Endometrial microvascular endothelial cells (primary cell): Measurements from ENCODE around the gene TMC2. TPM values are rescaled to one million over a fixed set of nuclear protein-coding genes. Genes with fewer than 3 reads are reported as not detected.
"Not testable (repeated sequence)": the region's sequence is repeated elsewhere in the genome, so short reads cannot be mapped to it uniquely, and the experiment has no call there.

Experiments used
- in situ Hi-C: cut with HindIII; loops from 2 replicates; pipeline ENCODE4 v1.10.0; 2017; ENCODE audit warnings: low sequenced_read_pairs, low pct_unique_long_range_greater_than_20kb; ENCODE audit errors: inconsistent ontology term
- total RNA-seq: library from RNA; depleted of rRNA; stranded (reverse); fragments of >200 nt; gene quantifications from one replicate; pipeline ENCODE4 v1.2.3, GENCODE V29; 2015; ENCODE audit errors: inconsistent ontology term

The TMC2 gene
- total RNA-seq, 1 donor from 2014 or later, result not detected

DNA sequence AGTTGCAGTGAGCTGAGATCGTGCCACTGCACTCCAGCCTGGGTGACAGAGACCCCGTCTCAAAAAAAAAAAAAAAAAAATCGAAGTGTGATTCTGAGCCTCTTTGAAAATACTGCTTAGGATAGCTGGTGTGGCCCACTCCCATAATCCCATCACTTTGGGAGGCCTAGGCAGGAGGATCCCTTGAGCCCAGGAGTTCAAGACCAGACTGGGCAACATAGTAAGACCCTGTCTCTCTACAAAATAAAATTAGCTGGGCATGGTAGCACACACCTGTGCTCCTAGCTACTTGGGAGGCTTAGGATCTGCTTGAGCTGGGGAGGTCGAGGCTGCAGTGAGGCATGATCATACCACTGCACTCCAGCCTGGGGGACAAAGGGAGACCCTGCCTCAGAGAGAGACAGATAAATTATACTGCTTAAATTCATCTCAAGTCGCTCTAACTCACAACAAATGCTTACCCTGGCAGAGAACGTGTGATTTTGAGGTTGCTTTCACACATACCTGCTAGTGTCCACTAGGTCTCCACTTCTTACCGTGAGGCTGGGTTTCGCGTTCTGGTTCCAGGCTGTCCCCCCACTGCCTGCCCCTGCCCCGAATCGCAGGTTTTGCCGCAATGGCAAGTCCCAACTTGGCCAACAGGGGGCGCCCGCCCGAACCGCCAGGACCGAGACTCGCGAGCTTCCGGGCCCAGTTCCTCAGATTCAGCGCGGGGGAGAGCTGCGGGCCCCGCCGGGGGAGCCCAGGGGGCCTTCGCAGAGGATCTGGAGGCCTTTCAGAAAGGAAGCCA, 12.3 kb upstream of the TMC2 start:
- in situ Hi-C loops, result no loop called here

DNA sequence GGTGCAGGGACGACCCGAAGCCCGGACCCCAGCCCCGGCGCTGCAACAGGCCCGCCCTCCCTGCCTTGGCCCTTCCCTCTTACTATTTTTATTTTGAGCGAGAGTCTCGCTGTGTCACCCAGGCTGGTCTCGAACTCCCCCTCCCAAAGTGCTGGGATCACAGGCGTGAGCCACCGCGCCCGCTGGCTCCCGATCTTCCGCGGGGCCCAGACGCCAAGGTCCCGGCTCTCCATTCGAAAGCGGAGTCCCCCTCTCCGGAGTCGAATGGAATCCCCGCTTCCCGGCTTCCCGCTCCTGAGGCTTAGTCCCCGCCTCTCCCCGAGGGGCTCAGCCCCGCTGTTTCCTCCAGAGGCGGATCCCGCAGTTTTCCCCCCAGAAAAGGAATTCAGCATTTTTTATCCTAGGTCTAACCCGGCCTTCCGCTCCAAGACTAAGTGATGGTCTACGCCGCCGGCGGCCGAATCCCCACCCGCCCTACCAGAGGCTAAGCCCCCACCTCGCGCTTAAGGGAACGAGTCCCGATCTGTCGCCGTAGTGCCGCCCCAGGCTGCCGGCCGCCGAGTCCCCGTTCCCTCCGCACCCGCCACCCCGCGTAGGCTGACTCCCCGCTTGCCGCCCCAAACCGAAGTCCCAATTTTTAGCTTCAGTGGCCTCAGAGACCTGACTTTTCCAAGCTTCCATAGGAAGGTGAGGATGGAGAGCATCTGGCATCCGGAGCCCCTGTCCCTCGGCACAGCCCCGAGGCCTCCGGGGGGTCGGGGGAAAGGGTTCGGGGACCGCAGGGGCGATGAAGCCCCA, 11.5 kb upstream of the TMC2 start:
- in situ Hi-C loops, result no loop called here

DNA sequence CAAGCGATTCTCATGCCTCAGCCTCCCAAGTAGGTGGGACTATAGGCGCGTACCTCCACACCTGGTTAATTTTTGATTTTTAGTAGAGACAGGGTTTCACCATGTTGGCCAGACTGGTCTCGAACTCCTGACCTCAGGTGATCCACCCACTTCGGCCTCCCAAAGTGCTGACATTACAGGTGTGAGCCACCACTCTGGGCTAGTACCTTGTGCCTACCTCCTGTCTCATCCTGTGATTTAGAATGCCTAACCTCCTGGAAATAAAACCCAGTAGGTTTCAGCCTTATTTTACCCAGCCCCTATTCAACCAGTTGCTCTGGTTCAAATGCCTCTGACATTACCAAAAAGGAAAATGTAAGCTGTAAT, 10.2 kb upstream of the TMC2 start:
- in situ Hi-C loops, result not testable (repeated sequence)

DNA sequence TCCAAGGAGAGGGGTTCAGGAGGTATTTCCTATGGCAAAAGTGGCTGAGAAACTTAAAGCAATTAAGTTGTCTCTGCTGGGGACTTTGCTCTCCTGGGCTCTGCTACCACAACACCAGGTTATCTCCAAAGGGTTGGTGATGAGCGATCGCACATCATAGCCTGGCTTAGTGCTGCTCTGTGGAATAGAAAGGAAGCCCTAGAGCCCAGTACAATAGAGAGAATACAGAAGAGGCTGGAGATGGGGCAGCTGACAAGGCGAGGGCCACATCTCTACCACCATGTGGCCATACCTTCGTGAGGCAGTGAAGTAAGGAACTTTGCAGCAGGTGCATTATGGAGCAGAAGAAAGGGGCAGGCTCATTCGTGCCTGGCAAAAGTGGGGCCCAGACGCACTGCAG, 8.6 kb upstream of the TMC2 start:
- in situ Hi-C loops, result no loop called here

DNA sequence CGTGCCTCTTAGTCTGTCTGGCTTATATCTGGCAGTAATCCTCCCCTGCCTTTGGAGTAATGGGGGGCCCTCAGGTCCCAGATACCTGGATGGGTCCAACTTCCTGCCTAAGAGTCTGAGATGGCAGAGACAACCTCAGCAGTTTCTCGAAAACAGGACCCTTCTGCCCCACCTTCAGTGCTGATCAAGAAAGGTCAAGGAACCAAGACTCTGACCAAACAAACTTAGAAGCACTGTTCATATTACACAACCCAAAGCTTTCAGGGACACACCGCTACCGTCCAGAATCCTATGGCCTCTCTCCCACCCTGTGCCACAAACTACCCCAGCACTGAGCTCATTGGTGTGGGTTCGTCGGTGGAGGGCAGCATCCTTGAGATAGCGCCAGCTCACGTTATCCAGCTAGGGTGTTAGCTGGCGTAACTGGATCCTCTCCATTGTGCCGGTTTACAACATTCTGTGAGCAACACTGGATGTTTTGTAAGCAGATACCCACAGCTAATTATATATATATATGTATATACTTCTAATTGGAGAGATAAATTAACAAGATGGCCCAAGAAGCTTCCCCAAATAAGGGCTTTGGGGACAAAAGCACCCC, 7.6 kb upstream of the TMC2 start:
- in situ Hi-C loops, result no loop called here

DNA sequence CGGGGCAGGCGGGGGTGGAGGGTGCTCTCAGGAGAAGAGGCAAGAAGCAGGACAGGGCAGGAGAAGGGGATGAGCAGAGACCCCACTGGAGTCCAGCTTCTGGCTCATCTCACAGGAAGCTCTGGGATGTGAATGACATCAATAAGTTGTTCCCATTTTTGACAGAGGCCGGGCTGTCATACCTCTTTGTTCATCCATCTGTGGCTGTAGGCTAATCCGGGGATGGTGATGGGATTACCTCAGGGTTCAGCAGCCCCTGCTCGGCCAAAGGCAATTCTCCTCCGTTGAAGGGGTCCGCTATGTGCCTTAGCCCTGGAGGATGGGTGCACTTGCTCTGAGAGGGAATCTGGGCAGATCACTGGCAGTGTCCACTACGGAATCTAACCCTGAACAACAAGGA, 3.3 kb upstream of the TMC2 start:
- in situ Hi-C loops, result no loop called here

DNA sequence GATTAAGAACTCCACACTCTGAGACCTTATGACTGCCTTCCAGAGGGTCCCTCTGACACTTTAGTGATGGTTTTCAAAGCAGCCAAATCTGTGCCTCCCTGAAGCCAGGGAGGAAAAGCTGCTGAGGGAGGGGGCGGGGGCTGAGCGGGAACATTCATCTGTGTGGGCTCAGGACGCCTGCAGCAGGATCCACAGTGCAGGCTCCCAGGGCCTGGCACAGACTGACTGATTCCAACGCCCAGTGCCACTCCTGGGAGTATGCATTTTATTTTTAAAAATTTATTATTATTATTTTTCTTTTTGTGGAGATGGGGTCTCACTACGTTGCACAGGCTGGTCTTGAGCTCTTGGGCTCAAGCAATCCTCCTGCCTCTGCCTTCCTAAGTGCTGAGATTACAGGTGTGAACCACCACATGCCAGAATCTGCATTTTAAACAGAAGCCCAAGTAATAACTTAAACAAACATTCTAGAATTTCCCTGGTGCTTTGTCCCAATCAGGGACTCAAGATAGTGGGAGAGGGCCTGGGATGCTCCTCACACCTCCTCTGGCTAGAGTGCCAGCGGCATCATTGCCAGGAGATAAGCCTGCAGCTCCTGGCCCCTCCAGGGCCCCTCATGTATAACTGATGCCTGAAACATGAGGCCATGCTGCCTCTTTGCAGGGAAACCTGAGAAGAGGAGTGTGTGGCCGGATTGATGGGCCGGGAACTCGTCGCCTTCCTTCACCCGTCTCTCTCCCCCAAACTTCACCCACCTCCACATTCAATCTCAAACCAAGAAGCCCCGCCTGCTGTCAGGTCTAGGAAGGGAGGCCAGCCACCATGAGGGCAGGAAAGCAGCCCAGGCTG, 438 bp upstream of the TMC2 start:
- in situ Hi-C loops, result no loop called here

DNA sequence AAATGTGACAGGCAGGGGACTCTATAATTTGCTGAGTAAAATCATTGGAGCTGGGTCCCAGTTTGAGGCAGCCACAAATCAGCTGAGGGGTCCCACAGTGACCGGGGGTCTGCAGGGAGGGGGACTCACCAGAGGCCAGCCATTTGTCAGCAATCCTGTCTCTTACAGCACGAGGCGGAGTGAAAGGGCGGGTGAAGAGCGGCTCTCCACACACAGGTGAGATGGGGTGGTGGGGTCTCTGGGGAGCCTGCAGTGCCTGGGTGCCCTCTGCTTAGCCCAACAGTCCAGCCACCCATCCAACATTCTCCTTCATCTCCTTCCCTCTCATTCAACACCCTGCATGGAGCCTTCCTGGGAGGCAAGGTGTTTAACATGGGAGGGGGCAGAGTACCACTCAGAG, 728 bp downstream of the TMC2 start:
- in situ Hi-C loops, result no loop called here

DNA sequence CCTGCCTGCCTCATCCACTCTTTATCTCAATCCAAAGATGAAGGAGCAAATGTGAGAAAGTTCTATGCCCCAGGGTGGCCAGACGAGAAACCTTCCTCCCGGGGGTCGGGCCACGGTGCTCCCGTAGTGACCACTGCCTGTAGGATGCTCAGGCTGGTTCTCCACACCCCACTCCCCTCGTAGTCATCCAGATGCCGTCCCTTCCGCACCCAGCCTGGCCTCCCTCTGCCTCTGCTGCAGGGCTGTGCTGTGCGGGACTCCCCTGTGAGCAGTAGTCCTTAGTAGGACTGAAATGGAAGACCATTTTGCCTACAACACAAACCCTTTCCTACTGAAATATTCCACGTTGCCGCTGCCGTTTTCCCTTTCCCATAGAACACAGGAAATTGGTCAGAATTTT, 2.0 kb downstream of the TMC2 start:
- in situ Hi-C loops, result no loop called here

DNA sequence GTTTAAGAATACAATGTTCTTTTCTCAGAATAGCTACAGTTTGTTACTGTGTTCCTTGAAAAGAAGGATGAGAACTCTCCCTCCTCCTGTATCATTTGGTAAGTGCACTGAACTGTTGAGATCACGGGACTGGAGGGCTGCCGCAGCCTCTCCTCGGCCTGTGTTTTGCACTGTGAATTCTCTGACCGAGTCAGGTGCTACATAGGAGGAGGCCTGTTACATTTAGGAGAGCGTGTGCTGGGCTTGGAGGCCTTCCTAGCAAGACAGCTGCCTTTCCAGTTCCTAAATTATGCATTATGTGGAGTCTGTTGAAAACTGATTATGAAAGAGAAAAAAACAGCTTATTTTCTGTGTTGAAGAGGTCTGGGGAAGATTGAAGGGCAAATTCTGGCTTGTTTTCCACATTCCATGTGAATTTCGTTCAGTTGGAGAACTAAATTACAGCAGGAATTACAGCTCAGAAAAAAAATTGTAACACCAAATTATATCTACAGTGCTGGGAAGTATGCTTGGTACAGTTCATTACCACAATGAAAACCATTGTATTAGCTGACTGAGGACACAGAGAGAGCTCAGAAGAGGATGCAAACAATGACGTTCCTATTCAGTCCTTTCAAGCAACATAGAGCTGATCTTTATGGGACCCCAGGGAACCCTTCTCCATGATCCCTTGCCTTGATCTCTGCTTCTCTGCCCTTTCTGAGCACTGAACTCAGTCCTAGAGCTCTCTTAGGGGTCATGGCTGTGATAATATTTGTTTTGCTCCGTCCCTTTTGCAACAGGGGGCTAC, 2.8 kb downstream of the TMC2 start:
- in situ Hi-C loops, result no loop called here

DNA sequence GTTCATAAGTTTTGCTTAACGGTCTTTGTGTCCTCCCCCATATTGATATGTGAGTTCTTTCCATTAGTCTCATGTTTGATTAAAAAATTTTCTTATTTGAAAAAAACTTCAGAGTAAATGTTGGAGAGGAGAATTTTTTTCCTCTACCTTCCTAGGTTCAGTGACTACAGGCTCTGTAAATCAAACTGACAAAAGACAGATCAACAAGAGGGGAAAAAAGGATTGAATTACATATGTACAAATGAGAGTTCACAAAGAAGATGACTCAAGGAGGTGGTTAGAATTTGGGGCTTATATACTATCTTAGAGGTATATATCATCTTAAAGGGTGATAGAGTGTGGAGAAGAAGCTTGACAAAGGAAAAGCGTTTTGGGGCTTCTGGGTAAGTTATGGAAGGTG, 5.6 kb downstream of the TMC2 start:
- in situ Hi-C loops, result no loop called here

DNA sequence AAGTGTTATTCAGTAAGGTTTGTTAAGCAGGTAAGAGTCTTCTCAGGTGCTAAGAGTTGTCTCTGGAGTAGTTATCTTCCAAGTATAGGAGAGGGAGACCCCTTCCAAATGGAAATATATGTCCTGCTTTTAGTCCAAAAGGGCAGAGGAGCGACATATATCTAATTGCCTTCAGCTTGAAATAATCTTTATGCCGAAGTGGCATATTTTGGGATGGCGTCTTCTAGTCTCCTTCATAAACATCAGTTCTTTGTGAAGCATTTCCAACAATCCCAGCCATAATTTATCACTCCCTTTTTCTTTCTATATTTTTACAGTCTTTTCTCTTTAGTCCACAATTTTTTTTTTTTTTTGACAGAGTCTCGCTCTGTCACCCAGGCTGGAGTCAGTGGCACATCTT, 6.0 kb downstream of the TMC2 start:
- in situ Hi-C loops, result no loop called here

DNA sequence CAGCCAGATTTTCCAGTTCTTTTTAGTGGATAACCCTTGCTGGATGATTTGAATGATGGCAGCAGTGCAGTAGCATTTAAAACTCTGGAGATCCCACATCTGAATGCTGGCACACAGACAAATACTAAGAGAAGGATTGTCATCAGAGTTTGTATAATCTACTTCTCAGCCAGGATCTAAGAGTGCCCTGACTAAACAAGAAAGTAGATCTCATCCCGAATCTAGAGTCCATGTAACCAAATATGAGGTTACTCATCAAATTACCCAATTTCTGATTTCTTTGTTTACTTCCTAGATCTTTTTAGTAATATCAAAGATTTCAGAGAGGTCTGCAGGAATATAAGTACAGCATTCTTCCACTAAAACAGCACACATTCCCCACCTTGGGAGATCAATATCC, 7.8 kb downstream of the TMC2 start:
- in situ Hi-C loops, result no loop called here

DNA sequence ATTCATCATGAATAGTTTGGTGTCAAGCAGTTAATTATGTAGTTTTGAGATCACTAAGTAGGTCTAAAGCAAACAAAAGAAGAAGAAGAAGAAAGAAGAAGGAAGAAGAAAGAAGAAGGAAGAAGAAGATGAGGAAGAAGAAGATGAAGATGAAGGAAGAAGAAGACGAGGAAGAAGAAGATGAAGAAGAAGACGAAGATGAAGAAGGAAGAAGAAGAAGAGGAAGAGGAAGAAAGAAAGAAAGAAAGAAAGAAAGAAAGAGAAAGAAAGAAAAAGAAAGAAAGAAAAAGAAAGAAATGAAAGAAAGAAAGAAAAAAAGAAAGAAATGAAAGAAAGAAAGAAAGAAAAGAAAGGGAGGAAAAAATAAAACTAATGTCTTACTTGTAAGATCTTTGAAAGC, 9.2 kb downstream of the TMC2 start:
- in situ Hi-C loops, result no loop called here

DNA sequence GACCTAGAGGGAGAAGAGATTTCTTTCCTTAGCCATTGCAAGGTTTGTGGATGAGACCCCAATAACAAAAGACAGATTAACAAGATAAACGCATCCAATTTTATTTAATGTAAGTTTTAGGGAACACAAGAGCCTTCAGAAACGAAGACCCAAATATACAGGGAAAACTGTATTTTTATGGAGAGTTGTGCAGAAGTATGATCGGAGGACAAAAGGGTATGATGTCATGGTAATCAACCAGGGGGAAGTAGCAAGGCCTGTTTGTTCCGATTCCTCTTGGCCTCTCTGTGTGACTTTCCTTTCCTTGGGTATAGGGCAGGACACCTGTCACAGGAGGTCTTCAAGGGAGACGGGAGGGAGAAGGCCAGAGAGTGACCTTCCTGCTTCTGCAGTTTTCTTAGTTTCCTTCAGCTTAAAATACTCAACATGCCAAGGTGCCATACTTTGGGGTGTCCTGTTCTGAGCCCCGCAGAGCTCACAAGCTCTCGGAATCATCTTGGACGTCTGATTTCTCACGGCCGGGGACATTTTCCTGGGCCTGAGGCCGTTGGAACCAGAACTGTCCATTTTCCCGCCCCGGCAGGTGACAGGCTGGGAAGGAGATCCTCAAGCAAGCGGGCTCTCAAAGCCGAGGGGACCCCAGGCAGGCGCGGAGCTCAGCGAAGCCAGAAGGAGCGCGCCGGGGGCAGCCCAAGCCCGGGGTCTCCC, 21.7 kb downstream of the TMC2 start:
- in situ Hi-C loops, result no loop called here

DNA sequence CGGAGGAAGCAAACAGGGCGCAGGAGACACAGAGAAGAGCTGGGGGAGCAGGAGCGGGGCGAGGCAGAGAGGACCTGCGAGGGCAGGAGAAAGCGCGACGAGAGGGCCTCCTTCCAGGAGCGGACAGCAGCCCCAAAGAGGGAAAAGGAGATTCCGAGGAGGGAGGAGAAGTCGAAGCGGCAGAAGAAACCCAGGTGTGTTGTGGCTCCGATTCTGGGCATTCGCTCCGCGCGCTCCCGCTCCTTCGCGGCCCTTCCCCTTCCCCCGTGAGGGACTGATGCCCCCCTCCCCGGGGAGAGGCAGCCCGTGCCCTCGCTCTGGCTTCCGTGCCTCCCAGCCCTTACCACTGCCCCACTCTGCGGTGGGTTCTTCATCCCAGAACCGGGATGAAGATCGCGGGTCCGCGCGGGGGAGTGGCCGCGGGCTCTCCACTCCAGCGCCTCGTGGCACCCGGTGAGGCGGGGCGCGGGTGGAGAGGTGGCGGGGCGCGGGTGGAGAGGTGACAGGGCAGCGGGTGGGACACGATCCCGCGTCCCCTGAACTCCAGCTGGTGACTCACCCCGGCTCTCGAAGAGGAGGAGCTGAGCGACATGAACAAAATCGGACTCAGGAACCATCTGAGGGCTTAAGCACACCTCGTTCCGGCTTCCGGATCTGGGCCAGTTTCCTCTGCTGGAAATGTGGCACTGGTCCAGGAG, 22.4 kb downstream of the TMC2 start:
- in situ Hi-C loops, result no loop called here

DNA sequence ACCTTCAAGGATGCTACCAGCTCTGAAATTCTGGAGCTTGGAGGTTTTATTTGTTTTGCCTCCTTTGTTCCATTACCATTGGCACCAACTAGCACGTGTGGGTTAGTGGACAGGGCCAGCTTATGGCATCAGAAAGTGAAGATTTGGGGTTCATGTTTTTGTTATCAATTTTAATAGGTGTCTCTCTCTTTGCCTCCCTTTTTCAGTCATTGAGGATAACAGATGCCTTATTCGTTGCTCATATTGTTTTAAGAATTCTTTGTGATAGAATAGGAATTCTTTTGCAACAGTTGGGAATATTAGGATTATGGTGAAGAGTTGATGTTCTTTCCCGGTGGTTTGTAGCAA, 22.9 kb downstream of the TMC2 start:
- in situ Hi-C loops, result no loop called here

DNA sequence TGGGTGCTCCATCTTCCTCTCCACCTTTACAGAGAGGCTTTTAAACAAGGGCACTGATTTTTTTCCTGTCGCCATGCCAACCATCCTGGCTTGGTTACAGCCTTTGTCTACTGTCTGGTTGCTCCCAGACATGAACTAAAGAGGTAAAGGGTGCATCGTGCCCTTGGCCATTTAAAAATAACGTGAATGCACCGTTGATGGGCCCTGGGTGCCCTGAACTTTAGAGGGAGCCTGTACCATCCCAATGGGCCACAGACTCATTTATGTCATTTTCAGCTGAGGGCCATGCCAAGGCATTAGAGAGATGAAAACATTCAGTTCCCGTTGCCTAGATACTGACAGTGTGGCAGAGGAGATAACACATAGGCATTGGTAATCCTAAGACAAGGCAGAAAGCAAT, 23.3 kb downstream of the TMC2 start:
- in situ Hi-C loops, result no loop called here
